Mesenchymal stem cell (in vitro differentiated cells and primary cell): ENCODE measurements around the gene COBLL1.
A peak's percentile ranks its signal among the peaks of the same experiment; 100 is the strongest.
"Not testable (repeated sequence)": the region's sequence is repeated elsewhere in the genome, so short reads cannot be mapped to it uniquely, and the experiment has no call there.

ENCODE experiments used
- DNase-seq: peaks from one replicate; pipeline ENCODE4 v3.0.0-alpha.2; 2013
- H2AFZ ChIP-seq: one replicate; pipeline ENCODE4 v1.6.1; 2013; ENCODE audit warnings: low read depth, mild to moderate bottlenecking, control low read depth, inconsistent platforms, low read length, moderate library complexity
- H2AK5ac ChIP-seq: 2 replicates; pipeline ENCODE4 v1.6.1; 2013; ENCODE audit warnings: low read length, moderate library complexity, mild to moderate bottlenecking, inconsistent platforms; ENCODE audit not compliant: severe bottlenecking
- H2BK120ac ChIP-seq: one replicate; pipeline ENCODE4 v1.6.1; 2013; ENCODE audit warnings: low read depth, mild to moderate bottlenecking, inconsistent platforms, low read length, moderate library complexity
- H2BK12ac ChIP-seq, 2 experiments: one replicate each; pipeline ENCODE4 v1.6.1; 2013; ENCODE audit warnings: inconsistent platforms in 2 of 2, low read length in 2 of 2, mild to moderate bottlenecking in 2 of 2, moderate library complexity in 2 of 2, control low read depth in 1 of 2
- H2BK15ac ChIP-seq: one replicate; pipeline ENCODE4 v1.6.1; 2013; ENCODE audit warnings: mild to moderate bottlenecking, low read depth, inconsistent platforms; ENCODE audit not compliant: poor library complexity, severe bottlenecking
- H2BK5ac ChIP-seq: 2 replicates; pipeline ENCODE4 v1.6.1; 2013; ENCODE audit warnings: low read depth, mild to moderate bottlenecking, low read length, control low read depth, inconsistent platforms; ENCODE audit not compliant: poor library complexity, severe bottlenecking
- H3K14ac ChIP-seq, 2 experiments: one replicate each; pipeline ENCODE4 v1.6.1; 2013; ENCODE audit warnings: inconsistent platforms in 2 of 2, low read length in 2 of 2, control low read depth in 1 of 2, mild to moderate bottlenecking in 1 of 2, moderate library complexity in 1 of 2
- H3K18ac ChIP-seq, 2 experiments: one replicate each; pipeline ENCODE4 v1.6.1; 2013; ENCODE audit warnings: inconsistent platforms in 2 of 2, low read length in 2 of 2, control low read depth in 1 of 2, low read depth in 1 of 2, mild to moderate bottlenecking in 1 of 2
- H3K23ac ChIP-seq, 2 experiments: one replicate each; pipeline ENCODE4 v1.6.1; 2013; ENCODE audit warnings: inconsistent platforms in 2 of 2, low read length in 2 of 2, mild to moderate bottlenecking in 2 of 2, moderate library complexity in 2 of 2, control low read depth in 1 of 2
- H3K27ac ChIP-seq: 2 replicates; pipeline ENCODE4 v1.5.1; 2013; ENCODE audit warnings: mild to moderate bottlenecking, moderate library complexity, low read length, control low read depth, inconsistent platforms; ENCODE audit not compliant: poor library complexity, severe bottlenecking
- H3K27me3 ChIP-seq, 2 experiments: 2 replicates each; pipeline versions ENCODE4 v1.6.1 to v1.7.0; 2013; ENCODE audit warnings: low read length in 2 of 2, mild to moderate bottlenecking in 2 of 2, moderate library complexity in 2 of 2, control low read depth in 1 of 2, inconsistent platforms in 1 of 2; ENCODE audit not compliant: control insufficient read depth in 1 of 2, insufficient read depth in 1 of 2
- H3K36me3 ChIP-seq, 2 experiments: 2 replicates each; pipeline versions ENCODE4 v1.6.1 to v1.7.0; 2013; ENCODE audit warnings: low read length in 2 of 2, control low read depth in 1 of 2, inconsistent platforms in 1 of 2, low read depth in 1 of 2, mild to moderate bottlenecking in 1 of 2; ENCODE audit not compliant: insufficient read depth in 2 of 2, control insufficient read depth in 1 of 2
- H3K4ac ChIP-seq, 2 experiments: one replicate each; pipeline ENCODE4 v1.6.1; 2013; ENCODE audit warnings: inconsistent platforms in 2 of 2, low read length in 2 of 2, mild to moderate bottlenecking in 2 of 2, moderate library complexity in 2 of 2, control low read depth in 1 of 2, low read depth in 1 of 2
- H3K4me1 ChIP-seq: 2 replicates; pipeline ENCODE4 v1.6.1; 2013; ENCODE audit warnings: low read depth, low read length, control low read depth; ENCODE audit not compliant: control insufficient read depth, insufficient read depth
- H3K4me2 ChIP-seq: 2 replicates; pipeline ENCODE4 v1.6.1; 2013; ENCODE audit warnings: low read length, mild to moderate bottlenecking, inconsistent platforms; ENCODE audit not compliant: poor library complexity, severe bottlenecking
- H3K4me3 ChIP-seq, 2 experiments: 2 replicates each; pipeline versions ENCODE4 v1.5.1 to v1.7.0; 2013; ENCODE audit warnings: low read length in 2 of 2, mild to moderate bottlenecking in 2 of 2, control low read depth in 1 of 2, low read depth in 1 of 2; ENCODE audit not compliant: insufficient read depth in 1 of 2
- H3K79me1 ChIP-seq: replicated peaks from 2 replicates; pipeline ENCODE4 v1.6.1; 2013; ENCODE audit warnings: mild to moderate bottlenecking, control low read depth, low read length, inconsistent platforms; ENCODE audit not compliant: poor library complexity, severe bottlenecking
- H3K9ac ChIP-seq: 2 replicates; pipeline ENCODE4 v1.7.0; 2013; ENCODE audit warnings: mild to moderate bottlenecking, low read length, moderate library complexity
- H3K9me3 ChIP-seq: 2 replicates; pipeline ENCODE4 v1.7.0; 2013; ENCODE audit warnings: mild to moderate bottlenecking, low read length; ENCODE audit not compliant: control insufficient read depth
- H4K8ac ChIP-seq: one replicate; pipeline ENCODE4 v1.6.1; 2013; ENCODE audit warnings: inconsistent platforms, mild to moderate bottlenecking, low read length, moderate library complexity
- H4K91ac ChIP-seq: one replicate; pipeline ENCODE4 v1.6.1; 2013; ENCODE audit warnings: mild to moderate bottlenecking, low read length, inconsistent platforms
- WGBS: methylation state at CpG from one replicate; pipeline ENCODE4 v1.1.7; 2013; ENCODE audit warnings: mixed read lengths; 5-methylcytosine and 5-hydroxymethylcytosine counted together

The COBLL1 gene

GRCh38 chr2:164860694-164861042 is 19.0 kb upstream of the COBLL1 start:
- H3K79me1 ChIP-seq = no peaks in the 10 kb centered on the region
- H3K27ac ChIP-seq = no peak overlapping the region

GRCh38 chr2:164859906-164860693 is 18.5 kb upstream of the COBLL1 start:
- WGBS = 98% methylated on average over 3 of the region's 4 CpGs
- not testable (repeated sequence) for H4K8ac ChIP-seq, H3K23ac ChIP-seq, H3K18ac ChIP-seq, H2BK120ac ChIP-seq, H3K79me1 ChIP-seq, H3K9me3 ChIP-seq, H3K9ac ChIP-seq, H2AK5ac ChIP-seq, H4K91ac ChIP-seq, H2BK12ac ChIP-seq, H3K4me1 ChIP-seq, H2AFZ ChIP-seq, H3K36me3 ChIP-seq, H3K14ac ChIP-seq, H3K27me3 ChIP-seq, H3K4me3 ChIP-seq, H3K4ac ChIP-seq, DNase-seq, H3K4me2 ChIP-seq, H2BK5ac ChIP-seq, H2BK15ac ChIP-seq, H3K27ac ChIP-seq

More at GRCh38 chr2:164860694-164861042, 19.0 kb upstream of the COBLL1 start:
- Histone ChIP-seq H3K14ac (no peak overlapping the region), H4K91ac (no peak overlapping the region), H4K8ac (no peak overlapping the region), H3K4me1 (no peaks in the 10 kb centered on the region), H3K18ac (no peak overlapping the region), H3K9me3 (no peaks in the 10 kb centered on the region), H3K4ac (no peak overlapping the region), H2AFZ (no peak overlapping the region), H2BK12ac (no peak overlapping the region), H3K9ac (no peak overlapping the region), H2BK15ac (no peak overlapping the region), H2BK5ac (no peak overlapping the region), H3K4me2 (no peak overlapping the region), H2AK5ac (no peak overlapping the region), H2BK120ac (no peak overlapping the region), H3K27me3 (no peaks in the 10 kb centered on the region), H3K36me3 (no peaks in the 10 kb centered on the region), H3K23ac (no peak overlapping the region), H3K4me3 (no peak overlapping the region)
- no peak for DNase-seq

- H2BK12ac ChIP-seq = no peak overlapping the region
- H3K14ac ChIP-seq = no peak overlapping the region
- H3K36me3 ChIP-seq = no peaks in the 10 kb centered on the region
- H2AK5ac ChIP-seq = peak overlapping the region; percentile 10
- no peak overlapping the region for H3K4me3 ChIP-seq
- no peak overlapping the region for H3K4me2 ChIP-seq
- no peaks in the 10 kb centered on the region for H3K27me3 ChIP-seq
- H4K91ac ChIP-seq = no peak overlapping the region
- no peak overlapping the region for H3K4ac ChIP-seq
- no peak overlapping the region for H4K8ac ChIP-seq
- no peak overlapping the region for H3K23ac ChIP-seq
- DNase-seq = no peak
- H3K27ac ChIP-seq = no peak overlapping the region
- H3K79me1 ChIP-seq = no peaks in the 10 kb centered on the region
- H2BK5ac ChIP-seq = no peak overlapping the region
- H2BK15ac ChIP-seq = no peak overlapping the region
- H3K18ac ChIP-seq = no peak overlapping the region
- no peak overlapping the region for H2AFZ ChIP-seq
- H3K9me3 ChIP-seq = no peaks in the 10 kb centered on the region
- H3K4me1 ChIP-seq = no peaks in the 10 kb centered on the region
- no peak overlapping the region for H3K9ac ChIP-seq
- no peak overlapping the region for H2BK120ac ChIP-seq
- 85% methylated on average over 1 of the region's 2 CpGs for WGBS
These were observed 17.7 kb upstream of the COBLL1 start for GRCh38 chr2:164859251-164859818.

DNA sequence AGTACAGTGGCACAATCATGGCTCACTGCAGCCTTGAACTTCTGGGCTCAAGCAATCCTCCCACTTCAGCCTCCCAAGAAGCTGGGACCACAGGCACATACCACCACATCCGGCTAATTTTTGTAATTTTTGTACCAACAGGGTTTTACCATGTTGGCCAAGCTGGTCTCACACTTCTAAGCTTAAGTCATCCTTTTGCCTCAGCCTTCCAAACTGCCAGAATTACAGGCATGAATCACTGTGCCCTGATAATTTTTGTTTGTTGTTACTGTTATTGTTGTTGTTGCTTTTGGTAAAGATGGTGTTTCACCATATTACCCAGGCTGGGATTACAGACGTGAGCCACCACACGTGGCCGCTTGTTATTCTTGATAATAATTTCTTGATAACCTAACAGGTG is 10.5 kb upstream of the COBLL1 start:
- no peaks in the 10 kb centered on the region for H3K4me1 ChIP-seq
- WGBS = 100% methylated on average over 2 of the region's 4 CpGs
- no peak overlapping the region for H2BK12ac ChIP-seq
- no peaks in the 10 kb centered on the region for H3K9me3 ChIP-seq
- no peak for DNase-seq
- no peak overlapping the region for H4K91ac ChIP-seq
- no peak overlapping the region for H3K27ac ChIP-seq
- no peak overlapping the region for H2BK5ac ChIP-seq
- H3K4me3 ChIP-seq = no peak overlapping the region
- no peaks in the 10 kb centered on the region for H3K79me1 ChIP-seq
- H4K8ac ChIP-seq = no peak overlapping the region
- no peak overlapping the region for H3K18ac ChIP-seq
- no peak overlapping the region for H3K23ac ChIP-seq
- H3K14ac ChIP-seq = no peak overlapping the region
- no peaks in the 10 kb centered on the region for H3K27me3 ChIP-seq
- H2BK120ac ChIP-seq = no peak overlapping the region
- no peak overlapping the region for H2AK5ac ChIP-seq
- no peak overlapping the region for H3K4me2 ChIP-seq
- no peak overlapping the region for H3K9ac ChIP-seq
- no peaks in the 10 kb centered on the region for H3K36me3 ChIP-seq
- no peak overlapping the region for H2AFZ ChIP-seq
- no peak overlapping the region for H3K4ac ChIP-seq
- no peak overlapping the region for H2BK15ac ChIP-seq
